ENCODE measurements around the gene MSI2. TPM values are rescaled to one million over a fixed set of nuclear protein-coding genes. Genes with fewer than 3 reads are reported as not detected.
A peak's percentile ranks its signal among the peaks of the same experiment; 100 is the strongest.

Gene MSI2
- total RNA-seq, 2 donors from 2014 or later = 88.3 to 114 TPM

DNA sequence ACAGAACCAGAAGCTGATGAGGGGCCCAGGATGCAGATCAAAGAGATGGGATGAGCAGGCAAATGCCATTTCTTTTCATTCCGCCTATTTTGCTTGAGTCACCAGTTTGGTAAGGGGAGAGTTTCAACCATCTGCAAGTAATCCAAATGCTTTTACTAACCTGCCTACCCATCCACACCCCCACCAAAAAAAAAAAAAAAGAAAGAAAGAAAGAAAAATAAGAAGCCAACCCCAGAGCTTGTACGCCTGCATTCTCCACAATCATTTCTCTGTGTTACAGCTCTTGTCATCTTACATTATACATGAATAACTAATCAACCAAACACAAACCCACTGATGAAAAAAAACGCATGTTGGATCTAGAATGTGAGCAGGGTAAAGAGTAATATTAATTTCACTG is 15.7 kb upstream of the MSI2 start:
- WGBS, 2 experiments (ENCODE audit: insufficient coverage in 1 of 2, insufficient read length in 1 of 2) = 82% methylated on average over 3 of the region's 3 CpGs; no CpG with 5 or more reads in 1 of the 2 experiments

DNA sequence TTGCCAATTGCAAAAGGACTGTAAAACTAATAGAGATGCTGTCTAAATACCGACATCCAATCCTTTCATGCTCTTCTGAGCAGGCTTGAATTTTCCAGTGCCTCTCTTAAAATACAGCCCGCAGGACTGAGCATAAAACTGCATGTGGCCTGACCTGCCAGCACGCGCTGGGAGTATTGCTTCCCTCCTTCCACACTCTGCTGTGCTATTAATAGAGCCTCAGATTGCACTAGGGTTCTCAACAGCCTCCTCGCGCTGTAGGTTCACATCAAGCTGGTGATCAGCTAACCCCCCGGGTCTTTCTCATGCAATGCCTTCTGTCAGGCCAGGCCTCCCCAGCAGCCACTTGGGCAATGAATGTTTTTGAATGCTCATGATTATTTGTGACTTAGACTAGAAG is 14.2 kb upstream of the MSI2 start:
- H3K9ac ChIP-seq (ENCODE audit: extremely low read depth, low read length, poor library complexity, severe bottlenecking) = no peak overlapping the region
- H3K27ac ChIP-seq (ENCODE audit: low read depth, low read length) = no peak overlapping the region
- no peak for DNase-seq
- Mint-ChIP-seq H3K4me1 (peaks cover 2% of the 10 kb centered on the region), H3K9me3 (no peaks in the 10 kb centered on the region), H3K27me3 (ENCODE audit: insufficient read depth) (peaks cover 2% of the 10 kb centered on the region), H3K27ac (no peak overlapping the region), H3K36me3 (ENCODE audit: low read depth) (no peaks in the 10 kb centered on the region), H3K4me3 (no peak overlapping the region)
- no peak overlapping the region for H3K4me3 ChIP-seq (ENCODE audit: low read length)
- 88 to 92% methylated on average over 4 to 7 of the region's 7 CpGs for WGBS, 2 experiments (ENCODE audit: insufficient coverage in 1 of 2, insufficient read length in 1 of 2)
- TF ChIP-seq, protein P1, sequence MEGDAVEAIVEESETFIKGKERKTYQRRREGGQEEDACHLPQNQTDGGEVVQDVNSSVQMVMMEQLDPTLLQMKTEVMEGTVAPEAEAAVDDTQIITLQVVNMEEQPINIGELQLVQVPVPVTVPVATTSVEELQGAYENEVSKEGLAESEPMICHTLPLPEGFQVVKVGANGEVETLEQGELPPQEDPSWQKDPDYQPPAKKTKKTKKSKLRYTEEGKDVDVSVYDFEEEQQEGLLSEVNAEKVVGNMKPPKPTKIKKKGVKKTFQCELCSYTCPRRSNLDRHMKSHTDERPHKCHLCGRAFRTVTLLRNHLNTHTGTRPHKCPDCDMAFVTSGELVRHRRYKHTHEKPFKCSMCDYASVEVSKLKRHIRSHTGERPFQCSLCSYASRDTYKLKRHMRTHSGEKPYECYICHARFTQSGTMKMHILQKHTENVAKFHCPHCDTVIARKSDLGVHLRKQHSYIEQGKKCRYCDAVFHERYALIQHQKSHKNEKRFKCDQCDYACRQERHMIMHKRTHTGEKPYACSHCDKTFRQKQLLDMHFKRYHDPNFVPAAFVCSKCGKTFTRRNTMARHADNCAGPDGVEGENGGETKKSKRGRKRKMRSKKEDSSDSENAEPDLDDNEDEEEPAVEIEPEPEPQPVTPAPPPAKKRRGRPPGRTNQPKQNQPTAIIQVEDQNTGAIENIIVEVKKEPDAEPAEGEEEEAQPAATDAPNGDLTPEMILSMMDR (conservative IDR thresholded peaks at IDR 0.05) = no peak
- no peaks in the 10 kb centered on the region for H3K27me3 ChIP-seq (ENCODE audit: control insufficient read depth, insufficient read depth, low read length, poor library complexity, severe bottlenecking)
- H3K4me1 ChIP-seq (ENCODE audit: control insufficient read depth, insufficient read depth, low read length) = no peaks in the 10 kb centered on the region
- no peaks in the 10 kb centered on the region for H3K9me3 ChIP-seq (ENCODE audit: control insufficient read depth, low read length)
- no peaks in the 10 kb centered on the region for H3K36me3 ChIP-seq (ENCODE audit: control insufficient read depth, insufficient read depth, low read length)

More for the DNA sequence above, 15.7 kb upstream of the MSI2 start:
- H3K9ac ChIP-seq (ENCODE audit: extremely low read depth, low read length, poor library complexity, severe bottlenecking) = no peak overlapping the region
- peaks cover 3% of the 10 kb centered on the region for H3K4me1 Mint-ChIP-seq
- DNase-seq = no peak
- no peaks in the 10 kb centered on the region for H3K9me3 ChIP-seq (ENCODE audit: control insufficient read depth, low read length)
- no peak overlapping the region for H3K27ac ChIP-seq (ENCODE audit: low read depth, low read length)
- no peaks in the 10 kb centered on the region for H3K36me3 ChIP-seq (ENCODE audit: control insufficient read depth, insufficient read depth, low read length)
- H3K27me3 Mint-ChIP-seq (ENCODE audit: insufficient read depth) = peaks cover 2% of the 10 kb centered on the region
- H3K9me3 Mint-ChIP-seq = no peaks in the 10 kb centered on the region
- no peaks in the 10 kb centered on the region for H3K36me3 Mint-ChIP-seq (ENCODE audit: low read depth)
- H3K27me3 ChIP-seq (ENCODE audit: control insufficient read depth, insufficient read depth, low read length, poor library complexity, severe bottlenecking) = no peaks in the 10 kb centered on the region
- no peak overlapping the region for H3K4me3 ChIP-seq (ENCODE audit: low read length)
- TF ChIP-seq, protein P1 (conservative IDR thresholded peaks at IDR 0.05) = no peak
- H3K4me3 Mint-ChIP-seq = no peak overlapping the region
- no peak overlapping the region for H3K27ac Mint-ChIP-seq
- H3K4me1 ChIP-seq (ENCODE audit: control insufficient read depth, insufficient read depth, low read length) = no peaks in the 10 kb centered on the region

DNA sequence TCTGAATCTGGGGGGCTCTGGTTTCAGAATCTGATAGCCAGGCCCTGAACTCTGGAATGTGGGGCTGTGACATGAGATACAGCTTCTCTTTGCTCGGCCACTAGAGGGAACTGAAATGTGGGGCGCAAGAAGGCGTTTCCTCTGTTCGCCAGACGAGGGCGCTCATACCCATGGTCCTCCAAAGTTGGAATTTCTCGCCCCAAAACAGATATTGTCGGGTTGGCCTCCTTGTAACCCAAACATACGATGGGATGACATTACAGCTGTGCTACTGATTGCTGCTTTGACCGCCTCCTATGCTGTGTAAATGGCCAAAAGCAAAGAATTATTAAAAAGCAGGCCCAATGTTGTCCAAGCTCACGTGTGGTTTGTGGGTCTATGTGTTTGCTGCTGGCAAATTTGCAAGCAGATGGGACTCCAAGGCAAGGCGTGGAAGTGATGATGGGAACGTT is 13.1 kb upstream of the MSI2 start:
- DNase-seq = peak; percentile 93
- no peaks in the 10 kb centered on the region for H3K36me3 ChIP-seq (ENCODE audit: control insufficient read depth, insufficient read depth, low read length)
- Mint-ChIP-seq H3K4me1 (no peaks in the 10 kb centered on the region), H3K4me3 (no peak overlapping the region), H3K9me3 (no peaks in the 10 kb centered on the region), H3K27me3 (ENCODE audit: insufficient read depth) (peaks cover 2% of the 10 kb centered on the region), H3K36me3 (ENCODE audit: low read depth) (no peaks in the 10 kb centered on the region), H3K27ac (no peak overlapping the region)
- TF ChIP-seq, protein P1 (conservative IDR thresholded peaks at IDR 0.05) = peak; percentile 99
- WGBS, 2 experiments (ENCODE audit: insufficient coverage in 1 of 2, insufficient read length in 1 of 2) = 31 to 36% methylated on average over 12 to 13 of the region's 13 CpGs
- H3K27ac ChIP-seq (ENCODE audit: low read depth, low read length) = no peak overlapping the region
- no peaks in the 10 kb centered on the region for H3K4me1 ChIP-seq (ENCODE audit: control insufficient read depth, insufficient read depth, low read length)
- H3K27me3 ChIP-seq (ENCODE audit: control insufficient read depth, insufficient read depth, low read length, poor library complexity, severe bottlenecking) = no peaks in the 10 kb centered on the region
- H3K9ac ChIP-seq (ENCODE audit: extremely low read depth, low read length, poor library complexity, severe bottlenecking) = no peak overlapping the region
- no peak overlapping the region for H3K4me3 ChIP-seq (ENCODE audit: low read length)
- no peaks in the 10 kb centered on the region for H3K9me3 ChIP-seq (ENCODE audit: control insufficient read depth, low read length)

Measured in endodermal cell (in vitro differentiated cells).